Activated CD4-positive, CD25-positive, alpha-beta regulatory T cell treated with anti-CD3 and anti-CD28 coated beads, Interleukin-2, amount 50 U/mL, for 72 hours (primary cell): ENCODE measurements around the gene TCEA3.
"Not testable (repeated sequence)": the region's sequence is repeated elsewhere in the genome, so short reads cannot be mapped to it uniquely, and the experiment has no call there.

ENCODE experiments used
- DNase-seq: peaks from one replicate; pipeline ENCODE4 v3.0.0; 2021

Gene TCEA3

GRCh38 chr1:23387494-23387893 is 37.1 kb downstream of the TCEA3 start:
- no peak for DNase-seq

- no peak for DNase-seq
These were observed 39.4 kb downstream of the TCEA3 start for GRCh38 chr1:23385119-23385621.

GRCh38 chr1:23384312-23385058 is 40.1 kb downstream of the TCEA3 start:
- no peak for DNase-seq

- DNase-seq, result no peak
These were observed 40.8 kb downstream of the TCEA3 start for GRCh38 chr1:23383577-23384311.

GRCh38 chr1:23381233-23381885 is 43.2 kb downstream of the TCEA3 start:
- DNase-seq, result no peak

GRCh38 chr1:23380719-23381118 is 43.8 kb downstream of the TCEA3 start:
- no peak for DNase-seq

GRCh38 chr1:23380236-23380635 is 44.3 kb downstream of the TCEA3 start:
- not testable (repeated sequence) for DNase-seq

GRCh38 chr1:23376890-23377811 is 47.4 kb downstream of the TCEA3 start:
- DNase-seq, result no peak

- DNase-seq, result not testable (repeated sequence)
These were observed 50.3 kb downstream of the TCEA3 start for GRCh38 chr1:23374079-23374735.

GRCh38 chr1:23371987-23372880 is 52.3 kb downstream of the TCEA3 start:
- no peak for DNase-seq

GRCh38 chr1:23370709-23371584 is 53.6 kb downstream of the TCEA3 start:
- no peak for DNase-seq

- no peak for DNase-seq
These were observed 54.2 kb downstream of the TCEA3 start for GRCh38 chr1:23370330-23370708.

GRCh38 chr1:23369335-23370013 is 55.1 kb downstream of the TCEA3 start, which contains the start of gene ZNF436:
TSS of gene ZNF436 (minus strand) at chr1:23369836. CDS start at chr1:23368005, 1,831 bp downstream.
- peak; percentile 32 for DNase-seq

- DNase-seq, result peak; percentile 87
These were observed 55.8 kb downstream of the TCEA3 start for GRCh38 chr1:23368562-23369334.

GRCh38 chr1:23367791-23368561 is 56.6 kb downstream of the TCEA3 start:
- peak; percentile 96 for DNase-seq

- no peak for DNase-seq
These were observed 57.1 kb downstream of the TCEA3 start for GRCh38 chr1:23367451-23367790.

GRCh38 chr1:23366598-23366997 is 58.0 kb downstream of the TCEA3 start:
- no peak for DNase-seq

GRCh38 chr1:23366146-23366545 is 58.4 kb downstream of the TCEA3 start:
- no peak for DNase-seq
